Measurements from ENCODE around the gene PTPRD.

Gene PTPRD

GRCh38 chr9:8815219-8815618, 1797.6 kb downstream of the PTPRD start:
- Histone ChIP-seq H3K36me3 (ENCODE audit: control insufficient read depth in 1 of 2, insufficient read depth in 2 of 2, low read length in 2 of 2) (no peaks in the 10 kb centered on the region), H3K9me3 (ENCODE audit: control insufficient read depth in 1 of 2, low read length in 2 of 2) (no peaks in the 10 kb centered on the region), H3K4me1 (ENCODE audit: control insufficient read depth in 1 of 2, insufficient read depth in 2 of 2, low read length in 2 of 2) (no peaks in the 10 kb centered on the region), H3K4me3 (ENCODE audit: low read depth in 1 of 2, low read length in 2 of 2) (no peak overlapping the region), H3K27ac (ENCODE audit: low read depth, low read length) (no peak overlapping the region), H3K9ac (ENCODE audit: low read depth in 1 of 2, low read length in 2 of 2) (no peak overlapping the region), H3K27me3 (ENCODE audit: control insufficient read depth in 1 of 2, insufficient read depth in 2 of 2, low read length in 2 of 2) (no peaks in the 10 kb centered on the region)

- H3K4me1 ChIP-seq (ENCODE audit: control insufficient read depth in 1 of 2, insufficient read depth in 2 of 2, low read length in 2 of 2): no peaks in the 10 kb centered on the region
- no peak overlapping the region for H3K9ac ChIP-seq (ENCODE audit: low read depth in 1 of 2, low read length in 2 of 2)
- H3K9me3 ChIP-seq (ENCODE audit: control insufficient read depth in 1 of 2, low read length in 2 of 2): no peaks in the 10 kb centered on the region
- no peaks in the 10 kb centered on the region for H3K36me3 ChIP-seq (ENCODE audit: control insufficient read depth in 1 of 2, insufficient read depth in 2 of 2, low read length in 2 of 2)
- no peaks in the 10 kb centered on the region for H3K27me3 ChIP-seq (ENCODE audit: control insufficient read depth in 1 of 2, insufficient read depth in 2 of 2, low read length in 2 of 2)
- H3K4me3 ChIP-seq (ENCODE audit: low read depth in 1 of 2, low read length in 2 of 2): no peak overlapping the region
- H3K27ac ChIP-seq (ENCODE audit: low read depth, low read length): no peak overlapping the region
Observed at GRCh38 chr9:8812888-8813287, 1799.9 kb downstream of the PTPRD start.

DNA sequence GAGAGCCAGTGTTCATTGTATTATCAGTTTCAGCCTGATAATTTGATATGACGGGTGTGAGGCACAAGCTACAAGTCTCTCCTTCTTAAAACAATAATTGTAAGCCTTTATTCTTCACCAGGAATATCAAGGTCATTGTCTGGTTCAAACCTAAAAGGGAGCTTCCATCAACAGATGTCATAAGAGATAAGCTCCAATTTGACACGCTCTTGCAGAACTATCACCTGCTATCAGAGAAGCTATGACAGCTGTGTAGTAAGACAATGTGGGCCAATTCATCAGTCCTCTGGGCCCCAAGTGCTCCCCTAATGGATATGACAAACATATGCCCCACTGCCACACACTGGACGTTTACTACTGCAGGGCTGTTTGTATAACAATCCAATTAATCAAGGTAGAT, 1803.1 kb downstream of the PTPRD start:
- Histone ChIP-seq H3K27me3 (ENCODE audit: control insufficient read depth in 1 of 2, insufficient read depth in 2 of 2, low read length in 2 of 2) (no peaks in the 10 kb centered on the region), H3K27ac (ENCODE audit: low read depth, low read length) (no peak overlapping the region), H3K4me1 (ENCODE audit: control insufficient read depth in 1 of 2, insufficient read depth in 2 of 2, low read length in 2 of 2) (peaks cover 0 to 4% of the 10 kb centered on the region in 2 donors), H3K36me3 (ENCODE audit: control insufficient read depth in 1 of 2, insufficient read depth in 2 of 2, low read length in 2 of 2) (no peaks in the 10 kb centered on the region), H3K9me3 (ENCODE audit: control insufficient read depth in 1 of 2, low read length in 2 of 2) (no peaks in the 10 kb centered on the region), H3K4me3 (ENCODE audit: low read depth in 1 of 2, low read length in 2 of 2) (no peak overlapping the region), H3K9ac (ENCODE audit: low read depth in 1 of 2, low read length in 2 of 2) (no peak overlapping the region)

DNA sequence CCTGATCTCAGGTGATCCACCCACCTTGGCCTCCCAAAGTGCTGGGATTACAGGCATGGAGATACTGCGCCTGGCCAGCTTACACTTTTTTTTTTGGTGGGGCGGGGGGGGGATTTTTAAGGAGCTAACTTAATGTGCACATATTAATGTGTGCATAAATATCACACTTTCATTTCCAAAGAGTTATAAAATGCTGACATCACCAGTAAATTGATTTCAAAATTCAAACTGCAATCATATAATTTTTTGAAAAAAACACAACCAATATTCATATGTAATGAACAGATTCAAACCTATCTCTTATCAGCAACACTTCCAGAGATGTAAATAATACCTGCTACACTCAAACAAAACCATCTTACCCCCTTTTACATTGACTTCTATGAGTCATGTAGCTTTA, 1806.7 kb downstream of the PTPRD start:
- H3K27ac ChIP-seq (ENCODE audit: low read depth, low read length): no peak overlapping the region
- no peaks in the 10 kb centered on the region for H3K27me3 ChIP-seq (ENCODE audit: control insufficient read depth in 1 of 2, insufficient read depth in 2 of 2, low read length in 2 of 2)
- no peaks in the 10 kb centered on the region for H3K36me3 ChIP-seq (ENCODE audit: control insufficient read depth in 1 of 2, insufficient read depth in 2 of 2, low read length in 2 of 2)
- H3K9ac ChIP-seq (ENCODE audit: low read depth in 1 of 2, low read length in 2 of 2): no peak overlapping the region
- H3K4me3 ChIP-seq (ENCODE audit: low read depth in 1 of 2, low read length in 2 of 2): no peak overlapping the region
- peaks cover 0 to 4% of the 10 kb centered on the region in 2 donors for H3K4me1 ChIP-seq (ENCODE audit: control insufficient read depth in 1 of 2, insufficient read depth in 2 of 2, low read length in 2 of 2)
- H3K9me3 ChIP-seq (ENCODE audit: control insufficient read depth in 1 of 2, low read length in 2 of 2): no peaks in the 10 kb centered on the region

GRCh38 chr9:8804613-8805012, 1808.2 kb downstream of the PTPRD start:
- H3K9ac ChIP-seq (ENCODE audit: low read depth in 1 of 2, low read length in 2 of 2): no peak overlapping the region
- H3K36me3 ChIP-seq (ENCODE audit: control insufficient read depth in 1 of 2, insufficient read depth in 2 of 2, low read length in 2 of 2): no peaks in the 10 kb centered on the region
- peaks cover 0 to 4% of the 10 kb centered on the region in 2 donors for H3K4me1 ChIP-seq (ENCODE audit: control insufficient read depth in 1 of 2, insufficient read depth in 2 of 2, low read length in 2 of 2)
- H3K9me3 ChIP-seq (ENCODE audit: control insufficient read depth in 1 of 2, low read length in 2 of 2): no peaks in the 10 kb centered on the region
- no peaks in the 10 kb centered on the region for H3K27me3 ChIP-seq (ENCODE audit: control insufficient read depth in 1 of 2, insufficient read depth in 2 of 2, low read length in 2 of 2)
- H3K4me3 ChIP-seq (ENCODE audit: low read depth in 1 of 2, low read length in 2 of 2): no peak overlapping the region
- H3K27ac ChIP-seq (ENCODE audit: low read depth, low read length): no peak overlapping the region

DNA sequence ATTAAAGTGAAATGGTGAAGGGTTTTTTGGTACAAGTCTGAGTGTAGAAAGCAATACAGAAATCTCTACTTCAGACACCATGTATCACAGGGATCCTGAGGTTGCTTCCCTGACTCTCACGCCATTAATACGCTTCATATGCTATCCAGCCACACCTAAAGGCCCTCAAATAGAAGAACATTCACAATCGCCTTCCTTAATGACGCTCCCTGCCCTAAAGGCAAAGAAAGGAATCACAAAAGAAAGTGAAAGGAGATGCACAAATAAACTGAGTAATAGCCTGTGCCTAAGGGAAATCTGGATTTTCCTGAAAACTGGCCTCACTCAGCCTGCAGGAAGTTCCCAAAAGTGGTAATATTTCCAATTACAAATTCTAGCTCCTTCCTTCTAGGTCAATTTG, 1810.6 kb downstream of the PTPRD start:
- no peaks in the 10 kb centered on the region for H3K36me3 ChIP-seq (ENCODE audit: control insufficient read depth in 1 of 2, insufficient read depth in 2 of 2, low read length in 2 of 2)
- H3K4me1 ChIP-seq (ENCODE audit: control insufficient read depth in 1 of 2, insufficient read depth in 2 of 2, low read length in 2 of 2): peaks cover 0 to 4% of the 10 kb centered on the region in 2 donors
- H3K9ac ChIP-seq (ENCODE audit: low read depth in 1 of 2, low read length in 2 of 2): no peak overlapping the region
- no peak overlapping the region for H3K27ac ChIP-seq (ENCODE audit: low read depth, low read length)
- no peaks in the 10 kb centered on the region for H3K27me3 ChIP-seq (ENCODE audit: control insufficient read depth in 1 of 2, insufficient read depth in 2 of 2, low read length in 2 of 2)
- H3K4me3 ChIP-seq (ENCODE audit: low read depth in 1 of 2, low read length in 2 of 2): no peak overlapping the region
- H3K9me3 ChIP-seq (ENCODE audit: control insufficient read depth in 1 of 2, low read length in 2 of 2): no peaks in the 10 kb centered on the region

DNA sequence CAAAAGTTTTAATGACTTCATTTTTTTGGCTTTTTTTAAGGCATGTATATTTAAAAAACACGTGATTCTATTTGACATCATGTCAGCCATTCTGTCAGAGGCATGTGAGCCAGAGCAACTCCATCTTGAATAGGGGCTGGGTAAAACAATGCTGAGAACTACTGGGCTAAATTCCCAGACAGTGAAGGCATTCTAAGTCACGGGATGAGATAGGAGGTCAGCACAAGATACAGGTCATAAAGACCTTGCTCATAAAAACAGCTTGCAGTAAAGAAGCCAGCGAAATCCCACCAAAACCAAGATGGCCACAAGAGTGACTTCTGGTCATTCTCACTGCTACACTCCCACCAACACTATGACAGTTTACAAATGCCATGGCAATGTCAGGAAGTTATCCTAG, 1812.6 kb downstream of the PTPRD start:
- Histone ChIP-seq H3K27ac (ENCODE audit: low read depth, low read length) (no peak overlapping the region), H3K9me3 (ENCODE audit: control insufficient read depth in 1 of 2, low read length in 2 of 2) (no peaks in the 10 kb centered on the region), H3K4me1 (ENCODE audit: control insufficient read depth in 1 of 2, insufficient read depth in 2 of 2, low read length in 2 of 2) (peaks cover 0 to 4% of the 10 kb centered on the region in 2 donors), H3K9ac (ENCODE audit: low read depth in 1 of 2, low read length in 2 of 2) (no peak overlapping the region), H3K36me3 (ENCODE audit: control insufficient read depth in 1 of 2, insufficient read depth in 2 of 2, low read length in 2 of 2) (no peaks in the 10 kb centered on the region), H3K27me3 (ENCODE audit: control insufficient read depth in 1 of 2, insufficient read depth in 2 of 2, low read length in 2 of 2) (no peaks in the 10 kb centered on the region), H3K4me3 (ENCODE audit: low read depth in 1 of 2, low read length in 2 of 2) (no peak overlapping the region)

DNA sequence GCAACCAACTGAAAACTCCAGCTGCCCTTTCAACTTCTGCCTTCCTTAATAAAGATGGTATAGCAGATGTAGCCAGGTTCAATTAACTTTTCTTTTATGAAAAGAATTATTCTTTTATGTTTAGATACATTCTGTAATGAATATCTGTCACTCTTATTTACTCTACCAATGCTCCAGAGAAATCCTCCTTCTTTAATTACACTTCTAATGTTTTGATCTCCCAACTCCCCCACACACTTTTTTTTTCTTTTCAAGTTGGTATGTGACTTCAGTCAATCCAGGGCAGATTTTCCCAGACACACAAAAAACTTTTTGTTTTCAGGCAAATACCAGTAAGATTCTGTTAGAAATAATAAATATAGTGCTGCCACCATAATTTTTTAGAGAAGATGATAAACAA, 1813.2 kb downstream of the PTPRD start:
- Histone ChIP-seq H3K9me3 (ENCODE audit: control insufficient read depth in 1 of 2, low read length in 2 of 2) (no peaks in the 10 kb centered on the region), H3K9ac (ENCODE audit: low read depth in 1 of 2, low read length in 2 of 2) (no peak overlapping the region), H3K36me3 (ENCODE audit: control insufficient read depth in 1 of 2, insufficient read depth in 2 of 2, low read length in 2 of 2) (no peaks in the 10 kb centered on the region), H3K4me3 (ENCODE audit: low read depth in 1 of 2, low read length in 2 of 2) (no peak overlapping the region), H3K4me1 (ENCODE audit: control insufficient read depth in 1 of 2, insufficient read depth in 2 of 2, low read length in 2 of 2) (no peaks in the 10 kb centered on the region), H3K27me3 (ENCODE audit: control insufficient read depth in 1 of 2, insufficient read depth in 2 of 2, low read length in 2 of 2) (no peaks in the 10 kb centered on the region), H3K27ac (ENCODE audit: low read depth, low read length) (no peak overlapping the region)

DNA sequence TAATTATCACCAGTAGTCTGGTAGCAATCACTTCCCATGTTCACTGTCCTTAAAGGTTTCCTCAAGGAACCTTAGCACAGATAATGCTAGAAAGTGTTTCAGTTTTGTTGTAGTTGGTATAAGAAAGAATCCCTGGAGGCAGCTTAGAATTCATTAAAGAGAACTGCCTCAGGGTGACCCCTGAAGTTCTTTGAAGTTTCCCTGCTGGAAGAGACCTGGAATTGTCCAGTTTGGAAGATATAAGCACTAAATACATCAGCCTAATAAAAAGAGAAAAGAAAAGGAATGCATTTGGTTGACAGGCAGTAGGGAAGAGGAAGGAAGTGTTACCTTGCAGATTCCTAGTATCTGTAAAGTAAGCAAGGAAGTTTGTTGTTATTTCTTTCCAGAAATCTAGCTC, 1813.6 kb downstream of the PTPRD start:
- no peak overlapping the region for H3K4me3 ChIP-seq (ENCODE audit: low read depth in 1 of 2, low read length in 2 of 2)
- no peaks in the 10 kb centered on the region for H3K27me3 ChIP-seq (ENCODE audit: control insufficient read depth in 1 of 2, insufficient read depth in 2 of 2, low read length in 2 of 2)

DNA sequence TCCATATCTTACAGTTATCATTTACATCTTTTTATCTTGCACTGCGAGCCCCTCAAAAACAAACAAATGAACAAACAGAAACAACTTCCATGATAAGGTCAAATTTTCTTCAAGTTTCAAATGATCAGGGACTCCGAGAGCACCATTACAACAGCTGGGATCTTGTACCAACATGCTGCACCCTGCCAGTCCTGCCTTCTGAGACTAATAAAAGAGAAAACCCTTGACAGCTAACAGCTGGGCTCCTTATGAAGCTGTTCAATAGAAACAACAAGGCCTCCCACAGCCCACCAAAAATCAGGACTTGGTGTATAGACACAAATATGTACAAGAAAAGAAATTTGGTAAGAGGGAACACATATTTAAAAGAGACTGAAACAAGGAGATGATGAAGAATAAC, 1828.0 kb downstream of the PTPRD start:
- Histone ChIP-seq H3K4me1 (ENCODE audit: control insufficient read depth in 1 of 2, insufficient read depth in 2 of 2, low read length in 2 of 2) (no peaks in the 10 kb centered on the region), H3K4me3 (ENCODE audit: low read depth in 1 of 2, low read length in 2 of 2) (no peak overlapping the region)

More for the DNA sequence above, 1813.6 kb downstream of the PTPRD start:
- Histone ChIP-seq H3K36me3 (ENCODE audit: control insufficient read depth in 1 of 2, insufficient read depth in 2 of 2, low read length in 2 of 2) (no peaks in the 10 kb centered on the region), H3K27ac (ENCODE audit: low read depth, low read length) (no peak overlapping the region), H3K9me3 (ENCODE audit: control insufficient read depth in 1 of 2, low read length in 2 of 2) (no peaks in the 10 kb centered on the region), H3K9ac (ENCODE audit: low read depth in 1 of 2, low read length in 2 of 2) (no peak overlapping the region), H3K4me1 (ENCODE audit: control insufficient read depth in 1 of 2, insufficient read depth in 2 of 2, low read length in 2 of 2) (no peaks in the 10 kb centered on the region)

GRCh38 chr9:8783941-8784340, 1828.9 kb downstream of the PTPRD start:
- Histone ChIP-seq H3K4me3 (ENCODE audit: low read depth in 1 of 2, low read length in 2 of 2) (no peak overlapping the region), H3K9me3 (ENCODE audit: control insufficient read depth in 1 of 2, low read length in 2 of 2) (no peaks in the 10 kb centered on the region), H3K4me1 (ENCODE audit: control insufficient read depth in 1 of 2, insufficient read depth in 2 of 2, low read length in 2 of 2) (no peaks in the 10 kb centered on the region), H3K27ac (ENCODE audit: low read depth, low read length) (no peak overlapping the region), H3K9ac (ENCODE audit: low read depth in 1 of 2, low read length in 2 of 2) (no peak overlapping the region), H3K27me3 (ENCODE audit: control insufficient read depth in 1 of 2, insufficient read depth in 2 of 2, low read length in 2 of 2) (no peaks in the 10 kb centered on the region), H3K36me3 (ENCODE audit: control insufficient read depth in 1 of 2, insufficient read depth in 2 of 2, low read length in 2 of 2) (no peaks in the 10 kb centered on the region)

More for the DNA sequence above, 1828.0 kb downstream of the PTPRD start:
- Histone ChIP-seq H3K27me3 (ENCODE audit: control insufficient read depth in 1 of 2, insufficient read depth in 2 of 2, low read length in 2 of 2) (no peaks in the 10 kb centered on the region), H3K27ac (ENCODE audit: low read depth, low read length) (no peak overlapping the region), H3K9me3 (ENCODE audit: control insufficient read depth in 1 of 2, low read length in 2 of 2) (no peaks in the 10 kb centered on the region), H3K36me3 (ENCODE audit: control insufficient read depth in 1 of 2, insufficient read depth in 2 of 2, low read length in 2 of 2) (no peaks in the 10 kb centered on the region), H3K9ac (ENCODE audit: low read depth in 1 of 2, low read length in 2 of 2) (no peak overlapping the region)
